Natural killer cell treated with Interleukin-12 subunit alpha and Interleukin-12 subunit beta and Interleukin-15 and Interleukin-18, amount 100 ng/mL, for 72 hours (primary cell): ENCODE measurements around the gene SEMA5B. TPM values are rescaled to one million over a fixed set of nuclear protein-coding genes. Genes with fewer than 3 reads are reported as not detected.

Experiments
- ATAC-seq, 2 donors: fragments of 150-1000 bp; cut with Tn5 transposase in 1 of 2; sonication (Bioruptor Pico), chemical (Tn5 transposase) in 1 of 2; 2 replicates each; pipeline ENCODE4 v1.10.0; 2021
- DNase-seq: peaks from one replicate; pipeline ENCODE4 v3.0.0; 2022; ENCODE audit warnings: low spot score
- H3K27ac Mint-ChIP-seq, 2 donors: 1 replicate in 1 of 2; 2 replicates in 1 of 2; pipeline ENCODE4 v1.8.0; 2022; ENCODE audit warnings: mixed read lengths in 2 of 2, mild to moderate bottlenecking in 1 of 2, moderate library complexity in 1 of 2
- H3K27me3 Mint-ChIP-seq, 2 donors: 1 replicate in 1 of 2; 2 replicates in 1 of 2; pipeline ENCODE4 v1.8.0; 2022; ENCODE audit warnings: mixed read lengths in 2 of 2
- H3K36me3 Mint-ChIP-seq: one replicate; pipeline ENCODE4 v1.8.0; 2022; ENCODE audit warnings: mixed read lengths
- H3K4me1 Mint-ChIP-seq, 2 donors: 1 replicate in 1 of 2; 2 replicates in 1 of 2; pipeline ENCODE4 v1.8.0; 2022; ENCODE audit warnings: low read depth in 2 of 2, mixed read lengths in 2 of 2, mild to moderate bottlenecking in 1 of 2
- H3K4me3 Mint-ChIP-seq: one replicate; pipeline ENCODE4 v1.8.0; 2022; ENCODE audit warnings: mixed read lengths
- H3K9me3 Mint-ChIP-seq: 2 replicates; pipeline ENCODE4 v1.8.0; 2022; ENCODE audit warnings: mixed read lengths
- total RNA-seq, 2 donors: library from RNA; stranded (reverse); gene quantifications; one replicate each; pipeline ENCODE4 v1.2.3, GENCODE V29; 2022

Gene SEMA5B
- total RNA-seq, 2 donors from 2014 or later = not detected

- H3K4me3 Mint-ChIP-seq = no peak overlapping the region
- ATAC-seq = no peak
Measured at GRCh38 chr3:123006609-123007008, 21.0 kb downstream of the SEMA5B start.

GRCh38 chr3:123005291-123005690, 22.3 kb downstream of the SEMA5B start:
- H3K4me1 Mint-ChIP-seq = peaks cover 0 to 3% of the 10 kb centered on the region in 2 donors
- ATAC-seq (no peak), DNase-seq (no peak)
- H3K27ac Mint-ChIP-seq = no peak overlapping the region
- no peaks in the 10 kb centered on the region for H3K36me3 Mint-ChIP-seq
- no peak overlapping the region for H3K4me3 Mint-ChIP-seq
- no peaks in the 10 kb centered on the region for H3K9me3 Mint-ChIP-seq
- peaks cover 36 to 47% of the 10 kb centered on the region in 2 donors for H3K27me3 Mint-ChIP-seq

More at GRCh38 chr3:123006609-123007008, 21.0 kb downstream of the SEMA5B start:
- H3K27ac Mint-ChIP-seq = no peak overlapping the region
- H3K27me3 Mint-ChIP-seq = peaks cover 37 to 44% of the 10 kb centered on the region in 2 donors
- H3K4me1 Mint-ChIP-seq = peaks cover 0 to 3% of the 10 kb centered on the region in 2 donors
- H3K9me3 Mint-ChIP-seq = no peaks in the 10 kb centered on the region
- no peak for DNase-seq
- no peaks in the 10 kb centered on the region for H3K36me3 Mint-ChIP-seq

- Mint-ChIP-seq H3K27ac (no peak overlapping the region), H3K9me3 (no peaks in the 10 kb centered on the region), H3K4me1 (peaks cover 0 to 3% of the 10 kb centered on the region in 2 donors), H3K36me3 (no peaks in the 10 kb centered on the region), H3K27me3 (peaks cover 35 to 47% of the 10 kb centered on the region in 2 donors), H3K4me3 (no peak overlapping the region)
- no peak for DNase-seq
- no peak for ATAC-seq
Measured at GRCh38 chr3:123004201-123004918, 23.2 kb downstream of the SEMA5B start.

GRCh38 chr3:123002749-123003497, 24.6 kb downstream of the SEMA5B start:
- peaks cover 25 to 32% of the 10 kb centered on the region in 2 donors for H3K27me3 Mint-ChIP-seq

GRCh38 chr3:123002100-123002748, 25.3 kb downstream of the SEMA5B start:
- no peak overlapping the region for H3K27ac Mint-ChIP-seq
- H3K4me1 Mint-ChIP-seq = peaks cover 0 to 3% of the 10 kb centered on the region in 2 donors
- no peaks in the 10 kb centered on the region for H3K36me3 Mint-ChIP-seq
- H3K27me3 Mint-ChIP-seq = peaks cover 27% of the 10 kb centered on the region in 2 donors
- H3K4me3 Mint-ChIP-seq = no peak overlapping the region
- no peak for ATAC-seq
- DNase-seq = no peak
- H3K9me3 Mint-ChIP-seq = no peaks in the 10 kb centered on the region

More at GRCh38 chr3:123002749-123003497, 24.6 kb downstream of the SEMA5B start:
- H3K27ac Mint-ChIP-seq = no peak overlapping the region
- DNase-seq (no peak), ATAC-seq (no peak)
- no peaks in the 10 kb centered on the region for H3K9me3 Mint-ChIP-seq
- H3K4me1 Mint-ChIP-seq = peaks cover 0 to 3% of the 10 kb centered on the region in 2 donors
- H3K4me3 Mint-ChIP-seq = no peak overlapping the region
- H3K36me3 Mint-ChIP-seq = no peaks in the 10 kb centered on the region

GRCh38 chr3:122998856-122999255, 28.7 kb downstream of the SEMA5B start:
- Mint-ChIP-seq H3K27me3 (peaks cover 31% of the 10 kb centered on the region in 2 donors), H3K9me3 (no peaks in the 10 kb centered on the region), H3K4me1 (peaks cover 0 to 3% of the 10 kb centered on the region in 2 donors), H3K4me3 (no peak overlapping the region), H3K27ac (no peak overlapping the region), H3K36me3 (no peaks in the 10 kb centered on the region)
- DNase-seq = no peak
- no peak for ATAC-seq

GRCh38 chr3:122998206-122998605, 29.4 kb downstream of the SEMA5B start:
- peaks cover 33 to 35% of the 10 kb centered on the region in 2 donors for H3K27me3 Mint-ChIP-seq

GRCh38 chr3:122996038-122996580, 31.5 kb downstream of the SEMA5B start:
- Mint-ChIP-seq H3K4me3 (no peak overlapping the region), H3K36me3 (no peaks in the 10 kb centered on the region), H3K27ac (no peak overlapping the region), H3K27me3 (peaks cover 24 to 28% of the 10 kb centered on the region in 2 donors), H3K4me1 (no peaks in the 10 kb centered on the region), H3K9me3 (no peaks in the 10 kb centered on the region)
- no peak for ATAC-seq
- no peak for DNase-seq

More at GRCh38 chr3:122998206-122998605, 29.4 kb downstream of the SEMA5B start:
- H3K9me3 Mint-ChIP-seq = no peaks in the 10 kb centered on the region
- no peak overlapping the region for H3K4me3 Mint-ChIP-seq
- H3K36me3 Mint-ChIP-seq = no peaks in the 10 kb centered on the region
- ATAC-seq (no peak), DNase-seq (no peak)
- H3K4me1 Mint-ChIP-seq = peaks cover 0 to 2% of the 10 kb centered on the region in 2 donors
- H3K27ac Mint-ChIP-seq = no peak overlapping the region

GRCh38 chr3:122994954-122995353, 32.6 kb downstream of the SEMA5B start:
- H3K36me3 Mint-ChIP-seq = no peaks in the 10 kb centered on the region
- ATAC-seq = no peak

GRCh38 chr3:122993124-122993978, 34.2 kb downstream of the SEMA5B start:
- Mint-ChIP-seq H3K9me3 (no peaks in the 10 kb centered on the region), H3K4me3 (no peak overlapping the region), H3K27me3 (peaks cover 24 to 33% of the 10 kb centered on the region in 2 donors), H3K36me3 (no peaks in the 10 kb centered on the region), H3K27ac (no peak overlapping the region), H3K4me1 (no peaks in the 10 kb centered on the region)
- ATAC-seq (no peak), DNase-seq (no peak)

More at GRCh38 chr3:122994954-122995353, 32.6 kb downstream of the SEMA5B start:
- no peaks in the 10 kb centered on the region for H3K9me3 Mint-ChIP-seq
- no peak overlapping the region for H3K27ac Mint-ChIP-seq
- DNase-seq = no peak
- no peaks in the 10 kb centered on the region for H3K4me1 Mint-ChIP-seq
- peaks cover 27 to 30% of the 10 kb centered on the region in 2 donors for H3K27me3 Mint-ChIP-seq
- H3K4me3 Mint-ChIP-seq = no peak overlapping the region

- no peaks in the 10 kb centered on the region for H3K9me3 Mint-ChIP-seq
- H3K27ac Mint-ChIP-seq = no peak overlapping the region
- no peak overlapping the region for H3K4me3 Mint-ChIP-seq
- no peaks in the 10 kb centered on the region for H3K36me3 Mint-ChIP-seq
- no peak for DNase-seq
- no peaks in the 10 kb centered on the region for H3K4me1 Mint-ChIP-seq
- H3K27me3 Mint-ChIP-seq = peaks cover 30 to 36% of the 10 kb centered on the region in 2 donors
- no peak for ATAC-seq
Measured at GRCh38 chr3:122992676-122993075, 34.9 kb downstream of the SEMA5B start.

- no peak for ATAC-seq
- Mint-ChIP-seq H3K9me3 (no peaks in the 10 kb centered on the region), H3K27me3 (peaks cover 36 to 38% of the 10 kb centered on the region in 2 donors), H3K27ac (no peak overlapping the region), H3K4me3 (no peak overlapping the region), H3K4me1 (no peaks in the 10 kb centered on the region), H3K36me3 (no peaks in the 10 kb centered on the region)
- no peak for DNase-seq
Measured at GRCh38 chr3:122992133-122992532, 35.4 kb downstream of the SEMA5B start.
